GM21390 (cell line): ENCODE measurements around the gene LRTM1.

ENCODE experiments used
- ATAC-seq: cut with Tn5 transposase; IDR thresholded peaks from one replicate; pipeline ENCODE4 v1.9.1; 2021; ENCODE audit not compliant: unreplicated experiment

The LRTM1 gene

GRCh38 chr3:54928046-54928770, at the start of gene LRTM1:
LRTM1 (minus strand) TSS chr3:54928059; CDS start chr3:54927911, 148 bp downstream.
- no peak for ATAC-seq

- no peak for ATAC-seq
Measured at GRCh38 chr3:54977439-54977838, 49.6 kb upstream of the LRTM1 start.

- no peak for ATAC-seq
Measured at GRCh38 chr3:54970895-54971294, 43.0 kb upstream of the LRTM1 start.

GRCh38 chr3:54969652-54970051, 41.8 kb upstream of the LRTM1 start:
- no peak for ATAC-seq

GRCh38 chr3:54968546-54969172, 40.8 kb upstream of the LRTM1 start:
- no peak for ATAC-seq

GRCh38 chr3:54967731-54968161, 39.9 kb upstream of the LRTM1 start:
- no peak for ATAC-seq

GRCh38 chr3:54966979-54967378, 39.1 kb upstream of the LRTM1 start:
- no peak for ATAC-seq

GRCh38 chr3:54965746-54966145, 37.9 kb upstream of the LRTM1 start:
- ATAC-seq: no peak

- ATAC-seq: no peak
Measured at GRCh38 chr3:54964081-54964480, 36.2 kb upstream of the LRTM1 start.

- ATAC-seq: no peak
Measured at GRCh38 chr3:54963641-54964040, 35.8 kb upstream of the LRTM1 start.

GRCh38 chr3:54962200-54962599, 34.3 kb upstream of the LRTM1 start:
- no peak for ATAC-seq

- ATAC-seq: no peak
Measured at GRCh38 chr3:54960701-54961100, 32.8 kb upstream of the LRTM1 start.

GRCh38 chr3:54960082-54960481, 32.2 kb upstream of the LRTM1 start:
- ATAC-seq: no peak

- ATAC-seq: no peak
Measured at GRCh38 chr3:54957711-54958110, 29.9 kb upstream of the LRTM1 start.

- no peak for ATAC-seq
Measured at GRCh38 chr3:54955941-54956340, 28.1 kb upstream of the LRTM1 start.

GRCh38 chr3:54955496-54955895, 27.6 kb upstream of the LRTM1 start:
- no peak for ATAC-seq

- ATAC-seq: no peak
Measured at GRCh38 chr3:54954521-54954920, 26.7 kb upstream of the LRTM1 start.

- no peak for ATAC-seq
Measured at GRCh38 chr3:54954022-54954421, 26.2 kb upstream of the LRTM1 start.

- no peak for ATAC-seq
Measured at GRCh38 chr3:54951405-54951804, 23.5 kb upstream of the LRTM1 start.

GRCh38 chr3:54950391-54951003, 22.6 kb upstream of the LRTM1 start:
- no peak for ATAC-seq

- no peak for ATAC-seq
Measured at GRCh38 chr3:54949491-54950044, 21.7 kb upstream of the LRTM1 start.
